Activated CD4-positive, alpha-beta T cell treated with anti-CD3 and anti-CD28 coated beads, Interleukin-10, Interleukin-2, amounts not matched to agents 100 ng/mL and 50 ng/mL, durations not matched to agents 16 hours and 8 hours (primary cell): Measurements from ENCODE around the gene NPHS1.
A peak's percentile ranks its signal among the peaks of the same experiment; 100 is the strongest.

ENCODE experiments used
- DNase-seq: peaks from one replicate; pipeline ENCODE4 v3.0.0-alpha.2; 2020

NPHS1 gene

DNA sequence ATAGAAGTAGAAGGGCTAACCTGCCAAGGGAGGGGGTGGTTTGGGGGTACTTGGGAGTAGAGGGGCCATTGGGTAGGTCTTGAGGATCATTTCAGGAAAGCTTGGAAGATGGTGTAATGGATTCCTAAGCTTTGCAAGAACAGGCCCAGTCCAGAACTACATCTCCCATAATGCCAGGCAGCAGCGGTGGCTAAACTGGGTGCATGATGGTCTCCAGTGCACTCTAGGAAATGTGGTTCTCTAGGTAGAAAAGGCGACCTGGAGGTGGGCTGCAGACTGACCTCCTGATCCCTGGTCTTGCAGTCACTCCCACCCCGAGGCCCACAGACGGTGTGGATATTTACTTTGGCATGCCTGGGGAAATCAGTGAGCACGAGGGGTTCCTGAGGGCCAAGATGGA, 19.9 kb upstream of the NPHS1 start:
- DNase-seq, result no peak

GRCh38 chr19:35871611-35872010, 19.3 kb upstream of the NPHS1 start:
- DNase-seq, result no peak

DNA sequence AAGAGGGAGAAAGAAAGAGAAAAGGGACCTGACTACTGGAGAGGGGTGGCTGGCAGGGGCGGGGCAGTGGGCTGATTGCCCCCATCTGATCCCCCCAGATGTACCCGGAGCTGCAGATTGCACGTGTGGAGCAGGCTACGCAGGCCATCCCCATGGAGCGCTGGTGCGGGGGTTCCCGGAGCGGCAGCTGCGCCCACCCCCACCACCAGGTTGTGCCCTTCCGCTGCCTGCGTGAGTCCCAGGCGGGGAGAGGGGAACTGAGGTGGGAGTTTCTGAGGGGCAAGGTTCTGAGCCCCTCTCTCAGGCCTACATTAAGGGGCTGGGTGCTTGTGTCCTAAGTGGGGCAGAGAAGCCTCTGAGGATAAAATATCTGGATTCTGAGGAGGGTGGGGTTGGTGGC, 18.5 kb upstream of the NPHS1 start:
- no peak for DNase-seq

DNA sequence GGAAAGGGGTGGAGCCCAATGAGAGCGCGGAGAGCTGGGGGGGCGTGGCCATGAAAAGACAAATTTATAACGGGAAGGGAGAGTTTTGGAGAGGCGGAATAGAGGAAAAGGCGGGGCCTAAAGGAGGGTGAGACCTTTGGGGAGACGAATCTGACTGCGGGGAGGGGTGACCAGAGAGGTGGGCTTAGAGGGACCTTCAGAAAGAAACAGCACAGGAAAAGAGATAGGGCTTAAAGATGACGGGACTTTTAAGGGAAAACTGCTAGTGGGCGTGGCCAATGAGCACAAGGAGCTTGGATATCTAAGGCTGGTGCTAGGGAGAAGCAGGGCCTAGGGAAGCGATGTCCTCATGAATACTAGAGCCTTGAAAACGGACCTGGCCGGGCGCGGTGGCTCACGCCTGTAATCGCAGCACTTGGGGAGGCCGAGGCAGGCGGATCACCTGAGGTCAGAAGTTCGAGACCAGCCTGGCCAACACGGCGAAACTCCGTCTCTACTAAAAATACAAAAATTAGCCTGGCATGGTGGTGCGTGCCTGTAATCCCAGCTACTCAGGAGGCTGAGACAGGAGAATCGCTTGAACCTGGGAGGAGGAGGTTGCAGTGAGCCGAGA, 17.9 kb upstream of the NPHS1 start:
- peak; percentile 79 for DNase-seq

DNA sequence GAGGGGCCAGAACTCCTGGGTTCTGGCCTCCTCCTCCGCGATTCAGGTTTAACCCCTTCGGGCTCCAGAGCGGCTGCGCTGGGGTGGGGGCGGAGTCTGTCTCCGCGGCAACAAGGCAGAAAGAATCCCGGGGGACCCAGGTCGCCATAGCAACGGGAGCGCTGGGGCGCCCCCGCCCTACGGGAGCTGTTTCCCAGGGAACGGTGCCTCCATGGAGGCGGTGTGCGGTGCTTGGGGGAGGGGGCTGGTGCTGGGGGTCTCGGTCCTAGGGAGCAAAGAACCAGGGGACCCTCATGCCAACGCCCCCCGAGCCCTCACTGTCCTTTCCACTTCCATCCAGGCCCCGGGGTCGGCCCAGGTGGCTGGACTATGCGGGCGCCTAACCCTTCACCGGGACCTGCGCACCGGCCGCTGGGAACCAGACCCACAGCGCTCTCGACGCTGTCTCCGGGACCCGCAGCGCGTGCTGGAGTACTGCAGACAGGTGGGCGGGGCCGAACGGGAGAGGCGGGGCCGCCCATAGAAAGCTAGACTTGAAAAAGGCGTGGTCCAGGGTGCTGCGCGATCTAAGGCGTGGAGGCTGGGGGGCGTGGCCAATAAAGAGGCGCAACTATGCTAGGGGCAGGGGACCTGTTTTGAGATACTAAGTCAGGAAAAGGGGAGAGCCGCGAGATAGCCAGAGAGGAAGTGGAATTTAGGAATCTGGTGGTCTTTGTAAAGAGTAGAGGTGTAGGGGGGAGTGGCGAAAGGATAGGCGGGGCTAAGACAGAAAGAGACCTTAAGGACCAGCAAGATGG, 17.2 kb upstream of the NPHS1 start:
- peak; percentile 92 for DNase-seq

GRCh38 chr19:35868823-35869326, 16.6 kb upstream of the NPHS1 start:
- no peak for DNase-seq

GRCh38 chr19:35868172-35868822, 16.0 kb upstream of the NPHS1 start, which contains the start of gene APLP1:
Gene APLP1 (plus strand): TSS chr19:35868574. CDS start chr19:35868637, 63 bp downstream.
- peak; percentile 67 for DNase-seq

- DNase-seq, result no peak
Measured at GRCh38 chr19:35863018-35863417, 10.7 kb upstream of the NPHS1 start.

GRCh38 chr19:35862528-35862927, 10.2 kb upstream of the NPHS1 start:
- no peak for DNase-seq

DNA sequence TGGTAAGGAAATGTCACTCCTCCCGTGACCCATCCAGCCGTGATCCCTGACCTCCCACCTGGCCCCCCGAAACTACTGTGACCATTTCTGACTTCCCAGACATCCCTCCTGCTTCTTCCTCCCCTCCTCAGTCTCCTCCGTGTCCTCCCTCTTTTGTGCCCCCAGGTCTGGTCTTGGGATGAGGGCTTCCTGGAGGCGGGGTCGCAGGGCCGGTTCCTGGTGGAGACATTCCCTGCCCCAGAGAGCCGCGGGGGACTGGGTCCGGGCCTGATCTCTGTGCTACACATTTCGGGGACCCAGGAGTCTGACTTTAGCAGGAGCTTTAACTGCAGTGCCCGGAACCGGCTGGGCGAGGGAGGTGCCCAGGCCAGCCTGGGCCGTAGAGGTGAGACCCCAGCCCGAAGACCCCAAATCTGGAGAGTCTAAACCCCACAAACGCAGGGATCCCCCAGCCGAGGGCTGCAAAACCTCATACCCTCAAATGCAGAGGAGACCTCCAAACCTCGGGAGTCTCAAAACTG, 9.4 kb upstream of the NPHS1 start:
- no peak for DNase-seq

GRCh38 chr19:35860818-35861639, 8.7 kb upstream of the NPHS1 start:
- DNase-seq, result no peak

DNA sequence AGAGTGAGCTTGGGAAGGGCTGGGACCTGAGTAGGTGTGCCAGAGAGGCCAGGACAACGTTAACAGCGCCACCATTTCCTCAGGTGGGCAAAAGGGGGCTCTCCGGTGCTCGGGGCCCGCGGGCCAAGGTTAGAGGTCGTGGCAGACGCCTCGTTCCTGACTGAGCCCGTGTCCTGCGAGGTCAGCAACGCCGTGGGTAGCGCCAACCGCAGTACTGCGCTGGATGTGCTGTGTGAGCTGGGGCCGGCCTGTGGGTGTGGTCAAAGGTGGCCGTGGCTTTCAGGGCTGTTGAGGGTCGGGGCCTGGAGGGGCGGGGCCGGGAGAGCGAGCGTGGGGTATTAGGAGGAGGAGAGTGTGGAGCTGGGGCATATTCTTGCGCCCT, 8.1 kb upstream of the NPHS1 start:
- DNase-seq, result no peak

GRCh38 chr19:35859414-35859813, 7.1 kb upstream of the NPHS1 start:
- DNase-seq, result no peak

- no peak for DNase-seq
Measured at GRCh38 chr19:35858311-35858710, 6.0 kb upstream of the NPHS1 start.

- DNase-seq, result no peak
Measured at GRCh38 chr19:35856546-35857149, 4.3 kb upstream of the NPHS1 start, which contains the start of gene KIRREL2. Gene KIRREL2 (plus strand): TSS chr19:35856911. CDS start chr19:35857120, 209 bp downstream.

DNA sequence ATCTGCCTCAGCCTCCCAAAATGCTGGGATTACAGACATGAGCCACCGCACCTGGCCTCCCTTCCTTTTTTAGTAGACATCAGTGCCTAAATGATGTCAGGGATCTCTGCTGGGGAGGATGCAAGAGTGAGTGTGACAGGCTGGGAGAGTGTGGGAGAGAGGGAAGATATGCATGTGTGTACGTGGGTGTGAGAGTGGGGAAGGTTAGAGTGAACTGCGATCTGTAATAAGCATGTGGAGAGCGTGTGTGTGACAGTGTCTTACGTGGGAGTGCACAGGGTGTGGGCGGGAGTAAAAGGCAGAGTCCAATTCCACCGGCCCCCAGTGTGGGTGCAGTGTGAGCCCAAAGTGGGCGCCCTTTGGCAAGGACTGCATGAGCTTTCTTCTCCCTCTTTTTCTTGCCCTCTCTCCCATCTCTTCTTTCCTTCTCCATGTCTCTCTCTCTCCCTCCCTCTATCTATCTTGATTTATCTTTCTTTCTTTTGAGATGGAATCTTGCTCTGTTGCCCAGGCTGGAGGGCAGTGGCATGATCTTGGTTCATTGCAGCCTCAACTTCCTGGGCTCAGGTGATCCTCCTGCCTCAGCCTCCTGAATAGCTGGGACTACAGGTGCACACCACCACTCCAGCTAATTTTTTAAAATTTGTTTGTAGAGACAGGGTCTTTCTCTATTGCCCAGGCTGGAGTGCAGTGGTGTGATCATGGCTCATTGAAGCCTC, 893 bp upstream of the NPHS1 start:
- DNase-seq, result no peak

GRCh38 chr19:35851213-35852028, 883 bp downstream of the NPHS1 start:
- DNase-seq, result no peak

- no peak for DNase-seq
Measured at GRCh38 chr19:35848919-35849505, 3.3 kb downstream of the NPHS1 start.

DNA sequence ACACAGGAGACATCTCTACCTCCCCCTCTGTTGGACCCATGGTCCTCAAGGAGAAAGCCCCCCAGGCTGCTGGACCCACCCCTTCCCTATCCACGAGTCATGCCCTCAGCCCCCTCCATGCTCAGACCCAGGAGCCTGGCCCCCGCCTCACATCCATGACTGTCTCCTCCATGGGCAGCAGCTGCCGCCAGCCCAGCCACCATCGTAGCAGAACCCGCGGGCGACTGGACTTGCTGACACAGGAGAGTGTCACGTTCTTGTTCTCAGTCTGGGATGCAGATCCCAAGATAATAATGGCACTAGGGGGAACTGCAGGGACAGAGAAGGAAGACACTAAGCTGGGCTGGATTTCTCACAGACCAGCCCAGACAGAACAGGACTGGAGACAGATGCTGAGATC, 3.8 kb downstream of the NPHS1 start:
- DNase-seq, result no peak

GRCh38 chr19:35847911-35848310, 4.4 kb downstream of the NPHS1 start:
- no peak for DNase-seq
